ENCODE results near the gene TMC3. TPM values are rescaled to one million over a fixed set of nuclear protein-coding genes. Genes with fewer than 3 reads are reported as not detected.
"Not testable (repeated sequence)": the region's sequence is repeated elsewhere in the genome, so short reads cannot be mapped to it uniquely, and the experiment has no call there.

Gene TMC3
- total RNA-seq: not detected in 2 replicates

DNA sequence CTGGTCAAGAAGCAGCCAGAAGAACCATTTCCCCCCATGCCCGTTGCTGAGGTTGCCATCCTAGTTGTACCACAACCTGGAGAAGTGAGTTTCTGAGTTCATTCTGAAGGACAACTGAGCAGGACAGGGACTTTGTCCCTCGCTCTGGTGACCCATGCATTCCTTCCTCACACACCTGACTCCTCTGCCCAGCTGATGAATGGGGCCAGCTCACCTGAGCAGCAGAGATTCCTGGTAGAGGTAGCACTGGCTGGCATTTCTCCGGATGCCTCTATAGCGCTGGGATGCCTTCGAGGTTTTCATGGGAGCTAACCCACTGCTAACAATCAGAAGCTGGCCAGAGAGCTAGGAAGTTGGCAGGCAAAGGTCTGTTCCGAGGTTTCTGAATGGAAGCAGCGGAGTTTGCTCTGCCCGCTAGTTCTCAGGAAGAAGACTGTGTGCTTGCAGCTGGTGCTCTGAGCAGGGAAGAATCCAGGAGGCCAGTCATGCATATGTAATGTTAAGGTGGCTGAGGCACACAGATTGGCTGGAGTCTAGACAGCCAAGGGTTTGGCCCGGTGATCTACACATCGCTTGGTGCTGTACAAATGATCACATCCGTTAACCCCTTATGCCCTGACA lies at the start of gene TMC3:
TSS of gene TMC3 (minus strand) at position 439 of the 621 bp plus-strand sequence. CDS start at position 303, 136 bp downstream.
- H3K9me3 Mint-ChIP-seq: no peaks in the 10 kb centered on the region

DNA sequence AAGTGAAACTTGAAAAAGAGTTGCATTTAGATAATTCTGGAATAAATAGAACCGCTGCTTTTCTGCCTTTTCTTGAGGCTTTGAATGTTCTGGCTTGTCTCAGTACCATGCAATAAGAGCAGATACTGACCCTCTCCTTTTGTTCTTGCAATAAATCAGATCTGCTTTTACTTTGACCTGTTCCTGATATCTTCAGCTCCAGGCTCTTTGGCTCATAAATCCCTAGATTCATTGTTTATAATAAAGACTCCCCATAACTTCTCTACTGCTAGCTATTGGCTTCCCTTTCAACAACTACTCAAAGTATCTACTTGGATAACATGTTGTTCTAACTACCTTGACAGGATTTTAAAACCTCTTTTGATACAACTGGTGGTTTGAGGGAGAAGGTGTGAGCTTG lies 47.4 kb upstream of the TMC3 start:
- Mint-ChIP-seq H3K27me3 (ENCODE audit: low read depth) (peaks cover 3% of the 10 kb centered on the region), H3K27ac (no peak overlapping the region), H3K9me3 (no peaks in the 10 kb centered on the region), H3K36me3 (ENCODE audit: low read depth) (no peaks in the 10 kb centered on the region), H3K4me3 (ENCODE audit: low read depth) (no peak overlapping the region), H3K4me1 (ENCODE audit: low read depth) (no peaks in the 10 kb centered on the region)
- intact Hi-C loops (cut with micrococcal nuclease): no loop called here
- DNase-seq (ENCODE audit: low spot score): no peak

More for the DNA sequence above, at the start of gene TMC3:
- peaks cover 11% of the 10 kb centered on the region for H3K27me3 Mint-ChIP-seq (ENCODE audit: low read depth)
- H3K36me3 Mint-ChIP-seq (ENCODE audit: low read depth): no peaks in the 10 kb centered on the region
- H3K4me1 Mint-ChIP-seq (ENCODE audit: low read depth): no peaks in the 10 kb centered on the region
- intact Hi-C loops (cut with micrococcal nuclease): no loop called here
- no peak within 1 kb of the TSS for H3K4me3 Mint-ChIP-seq (ENCODE audit: low read depth)
- DNase-seq (ENCODE audit: low spot score): no peak
- H3K27ac Mint-ChIP-seq: no peak within 1 kb of the TSS

DNA sequence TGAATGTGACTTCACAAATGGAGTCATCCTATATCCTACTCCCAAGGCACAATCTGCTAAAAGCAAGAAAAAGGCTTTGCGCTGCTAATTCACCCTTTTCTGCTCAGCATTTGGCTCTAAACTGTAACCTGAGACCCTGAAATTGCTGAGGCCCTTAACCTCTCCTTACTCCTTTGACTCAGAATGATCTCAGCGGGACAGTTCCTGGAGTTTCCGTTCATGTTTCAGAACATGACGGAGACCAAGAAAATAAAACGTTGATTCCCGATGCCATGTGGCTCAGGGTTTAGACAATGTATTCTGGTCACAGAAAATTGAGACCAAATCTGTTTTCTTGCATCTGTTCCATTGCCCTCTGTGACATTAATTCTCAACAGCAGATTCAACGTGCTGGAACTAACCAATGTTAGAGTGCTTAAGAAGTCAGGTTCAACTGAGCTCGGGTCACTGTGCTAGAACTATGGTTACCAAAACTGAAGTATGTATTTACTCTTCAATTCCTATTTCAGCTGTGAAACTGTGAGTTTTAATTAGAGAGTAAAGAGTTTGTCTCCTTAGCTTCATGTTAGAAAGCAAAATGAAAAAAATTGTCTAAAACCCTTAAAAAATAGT lies 45.4 kb upstream of the TMC3 start:
- Mint-ChIP-seq H3K36me3 (ENCODE audit: low read depth) (no peaks in the 10 kb centered on the region), H3K4me1 (ENCODE audit: low read depth) (peaks cover 5% of the 10 kb centered on the region), H3K4me3 (ENCODE audit: low read depth) (no peak overlapping the region), H3K9me3 (no peaks in the 10 kb centered on the region), H3K27ac (no peak overlapping the region), H3K27me3 (ENCODE audit: low read depth) (peaks cover 4% of the 10 kb centered on the region)
- DNase-seq (ENCODE audit: low spot score): no peak
- intact Hi-C loops (cut with micrococcal nuclease): loop anchor here (10.0 kb wide), 1 partner anchor 625 kb away; the partner anchor contains the start of gene MEX3B

DNA sequence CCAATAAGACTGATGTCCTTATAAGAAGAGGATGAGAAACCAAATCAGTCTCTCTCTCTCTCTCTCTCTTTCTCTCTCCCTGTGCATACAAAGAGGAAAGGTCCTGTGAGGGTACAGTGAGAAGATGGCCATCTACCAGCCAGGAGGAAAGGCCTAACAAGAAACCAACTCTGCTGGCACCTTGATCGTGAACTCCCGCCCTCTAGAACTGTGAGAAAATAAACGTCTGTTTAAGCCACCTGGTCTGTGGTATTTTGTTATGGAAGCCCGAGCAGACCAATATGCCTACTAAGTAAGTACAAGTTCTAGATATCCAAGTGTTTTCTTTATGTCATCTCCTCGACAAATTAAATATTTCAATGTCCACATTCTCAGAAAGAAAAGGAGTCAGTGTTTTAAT lies 44.9 kb upstream of the TMC3 start:
- intact Hi-C loops (cut with micrococcal nuclease): loop anchor here (10.0 kb wide), 1 partner anchor 626 kb away; the partner anchor contains the start of gene MEX3B
- no peak overlapping the region for H3K4me3 Mint-ChIP-seq (ENCODE audit: low read depth)
- DNase-seq (ENCODE audit: low spot score): no peak
- H3K27me3 Mint-ChIP-seq (ENCODE audit: low read depth): peaks cover 4% of the 10 kb centered on the region
- no peak overlapping the region for H3K27ac Mint-ChIP-seq
- peaks cover 8% of the 10 kb centered on the region for H3K4me1 Mint-ChIP-seq (ENCODE audit: low read depth)
- no peaks in the 10 kb centered on the region for H3K9me3 Mint-ChIP-seq
- no peaks in the 10 kb centered on the region for H3K36me3 Mint-ChIP-seq (ENCODE audit: low read depth)

DNA sequence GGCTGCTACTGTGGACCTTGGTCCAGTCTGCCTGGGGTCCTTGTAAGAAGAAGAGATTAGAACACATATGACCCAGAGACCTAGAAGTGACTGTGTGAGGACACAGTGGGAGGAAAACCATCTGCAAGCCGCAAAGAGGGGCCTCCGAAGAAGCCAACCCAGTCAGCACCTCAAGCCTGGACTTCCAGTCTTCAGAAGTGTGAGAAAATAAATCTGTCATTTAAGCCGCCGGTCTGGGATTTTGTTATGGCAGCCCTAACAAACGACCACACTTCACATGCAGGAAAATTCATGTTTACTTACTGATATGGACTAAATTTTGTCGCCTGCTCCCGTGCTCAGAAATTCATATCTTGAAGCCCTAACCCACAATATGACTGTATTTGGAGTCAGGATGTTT lies 44.4 kb upstream of the TMC3 start:
- H3K4me1 Mint-ChIP-seq (ENCODE audit: low read depth): peaks cover 8% of the 10 kb centered on the region
- peaks cover 4% of the 10 kb centered on the region for H3K27me3 Mint-ChIP-seq (ENCODE audit: low read depth)
- no peak for DNase-seq (ENCODE audit: low spot score)
- no peak overlapping the region for H3K4me3 Mint-ChIP-seq (ENCODE audit: low read depth)
- H3K36me3 Mint-ChIP-seq (ENCODE audit: low read depth): no peaks in the 10 kb centered on the region
- no peak overlapping the region for H3K27ac Mint-ChIP-seq
- intact Hi-C loops (cut with micrococcal nuclease): loop anchor here (10.0 kb wide), 1 partner anchor 626 kb away; the partner anchor contains the start of gene MEX3B
- H3K9me3 Mint-ChIP-seq: no peaks in the 10 kb centered on the region

DNA sequence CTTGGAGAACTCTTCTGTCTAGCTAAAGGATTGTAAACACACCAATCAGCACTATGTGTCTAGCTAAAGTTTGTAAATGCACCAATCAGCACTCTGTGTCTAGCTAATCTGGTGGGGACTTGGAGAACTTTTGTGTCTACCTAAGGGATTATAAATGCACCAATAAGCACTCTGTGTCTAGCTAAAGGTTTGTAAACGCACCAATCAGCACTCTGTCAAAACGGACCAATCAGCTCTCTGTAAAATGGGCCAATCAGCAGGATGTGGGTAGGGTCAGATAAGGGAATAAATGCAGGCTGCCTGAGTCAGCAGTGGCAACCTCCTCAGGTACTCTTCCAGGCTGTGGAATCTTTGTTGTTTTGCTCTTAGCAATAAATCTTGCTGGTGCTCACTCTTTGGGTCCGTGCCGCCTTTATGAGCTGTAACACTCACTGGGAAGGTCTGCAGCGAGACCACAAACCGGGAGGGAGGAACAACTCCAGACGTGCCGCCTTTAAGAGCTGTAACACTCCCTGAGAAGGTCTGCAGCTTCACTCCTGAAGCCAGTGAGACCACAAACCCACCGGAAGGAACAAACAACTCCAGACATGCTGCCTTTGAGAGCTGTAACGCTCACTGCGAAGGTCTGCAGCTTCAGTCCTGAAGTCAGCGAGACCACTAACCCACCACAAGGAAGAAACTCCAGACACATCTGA lies 40.4 kb upstream of the TMC3 start:
- peaks cover 16% of the 10 kb centered on the region for H3K27me3 Mint-ChIP-seq (ENCODE audit: low read depth)
- H3K36me3 Mint-ChIP-seq (ENCODE audit: low read depth); DNase-seq (ENCODE audit: low spot score); H3K27ac Mint-ChIP-seq; H3K9me3 Mint-ChIP-seq; H3K4me3 Mint-ChIP-seq (ENCODE audit: low read depth): not testable (repeated sequence)
- H3K4me1 Mint-ChIP-seq (ENCODE audit: low read depth): peaks cover 12% of the 10 kb centered on the region
- intact Hi-C loops (cut with micrococcal nuclease): loop anchor here (10.0 kb wide), 1 partner anchor 630 kb away; the partner anchor contains the start of gene MEX3B

DNA sequence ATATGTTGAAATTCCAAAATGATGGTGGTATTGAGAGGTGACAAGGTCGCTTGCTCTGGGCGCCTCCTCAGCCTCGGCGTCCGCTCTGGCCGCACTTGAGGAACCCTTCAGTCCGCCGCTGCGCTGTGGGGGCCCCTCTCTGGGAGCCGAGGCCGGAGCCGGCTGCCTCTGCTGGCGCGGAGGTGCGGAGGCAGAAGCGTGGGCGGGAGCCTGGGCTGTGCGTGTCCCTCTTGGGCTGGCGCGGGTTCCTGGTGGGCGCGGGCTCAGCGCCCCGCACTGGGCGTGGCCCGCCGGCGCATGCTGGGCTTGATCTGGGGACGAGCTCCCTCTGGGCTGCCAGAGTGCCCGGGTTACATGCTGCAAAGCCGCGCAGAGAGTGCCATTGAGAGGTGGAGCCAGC lies 39.8 kb upstream of the TMC3 start:
- intact Hi-C loops (cut with micrococcal nuclease): loop anchor here (10.0 kb wide), 1 partner anchor 631 kb away; the partner anchor contains the start of gene MEX3B
- DNase-seq (ENCODE audit: low spot score): no peak
- no peak overlapping the region for H3K4me3 Mint-ChIP-seq (ENCODE audit: low read depth)
- H3K27ac Mint-ChIP-seq: no peak overlapping the region
- peaks cover 16% of the 10 kb centered on the region for H3K27me3 Mint-ChIP-seq (ENCODE audit: low read depth)
- H3K9me3 Mint-ChIP-seq: no peaks in the 10 kb centered on the region
- no peaks in the 10 kb centered on the region for H3K36me3 Mint-ChIP-seq (ENCODE audit: low read depth)
- peaks cover 12% of the 10 kb centered on the region for H3K4me1 Mint-ChIP-seq (ENCODE audit: low read depth)

DNA sequence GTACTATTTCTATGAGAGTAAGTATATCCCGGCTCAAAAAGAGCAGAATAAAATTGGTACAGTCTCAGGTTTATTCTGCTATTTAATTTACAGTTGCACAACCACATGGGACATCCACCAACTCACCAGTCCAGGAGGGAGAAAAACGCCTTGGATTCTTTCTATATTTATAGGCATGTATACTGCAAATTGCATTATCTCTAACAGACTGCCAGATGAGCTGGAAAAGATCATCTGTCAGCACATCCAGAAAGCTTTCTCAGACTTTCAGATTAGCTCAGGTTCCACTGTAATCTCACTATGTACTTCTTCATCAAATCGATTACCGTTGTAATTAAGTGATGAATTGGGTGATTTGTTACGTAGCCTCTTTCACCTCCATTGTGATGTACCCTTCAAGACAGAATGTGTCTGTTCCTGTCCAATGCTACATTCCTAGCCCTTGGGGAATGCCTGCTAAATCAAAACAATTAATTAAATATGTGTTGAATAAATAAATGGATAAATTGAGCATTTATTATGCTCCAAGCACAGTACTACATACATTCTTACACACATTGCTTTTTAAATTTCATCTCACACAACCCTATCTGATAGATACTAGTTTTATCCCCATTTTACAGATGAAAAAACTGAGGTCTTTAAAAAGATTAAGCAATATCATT lies 38.1 kb upstream of the TMC3 start:
- DNase-seq (ENCODE audit: low spot score): no peak
- Mint-ChIP-seq H3K36me3 (ENCODE audit: low read depth) (no peaks in the 10 kb centered on the region), H3K4me1 (ENCODE audit: low read depth) (peaks cover 12% of the 10 kb centered on the region), H3K27me3 (ENCODE audit: low read depth) (peaks cover 19% of the 10 kb centered on the region), H3K9me3 (no peaks in the 10 kb centered on the region), H3K27ac (no peak overlapping the region), H3K4me3 (ENCODE audit: low read depth) (no peak overlapping the region)
- intact Hi-C loops (cut with micrococcal nuclease): loop anchor here (10.0 kb wide), 1 partner anchor 633 kb away; the partner anchor contains the start of gene MEX3B

DNA sequence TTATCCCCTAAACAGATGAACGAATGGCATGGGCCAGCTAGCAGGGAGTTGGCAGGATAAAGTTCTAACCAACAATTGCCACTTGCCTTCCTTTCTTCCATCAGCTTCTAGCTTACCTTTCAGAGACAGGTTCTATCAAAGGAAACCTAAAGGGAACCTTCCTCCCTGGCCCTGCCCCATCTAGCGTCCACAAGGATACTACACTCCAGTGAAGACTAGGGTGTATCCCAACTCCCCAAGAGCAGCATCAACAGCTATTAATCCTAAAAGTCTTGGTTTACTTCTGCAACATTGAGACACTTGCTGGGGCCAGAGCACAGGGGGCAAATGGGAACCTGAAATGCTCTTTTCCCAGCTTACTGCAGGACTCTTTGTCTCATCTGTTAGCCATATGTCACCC lies 37.0 kb upstream of the TMC3 start:
- Mint-ChIP-seq H3K9me3 (no peaks in the 10 kb centered on the region), H3K4me1 (ENCODE audit: low read depth) (peaks cover 12% of the 10 kb centered on the region), H3K27me3 (ENCODE audit: low read depth) (peaks cover 22% of the 10 kb centered on the region), H3K4me3 (ENCODE audit: low read depth) (no peak overlapping the region), H3K36me3 (ENCODE audit: low read depth) (no peaks in the 10 kb centered on the region), H3K27ac (no peak overlapping the region)
- DNase-seq (ENCODE audit: low spot score): no peak
- intact Hi-C loops (cut with micrococcal nuclease): loop anchor here (10.0 kb wide), 1 partner anchor 634 kb away; the partner anchor contains the start of gene MEX3B

DNA sequence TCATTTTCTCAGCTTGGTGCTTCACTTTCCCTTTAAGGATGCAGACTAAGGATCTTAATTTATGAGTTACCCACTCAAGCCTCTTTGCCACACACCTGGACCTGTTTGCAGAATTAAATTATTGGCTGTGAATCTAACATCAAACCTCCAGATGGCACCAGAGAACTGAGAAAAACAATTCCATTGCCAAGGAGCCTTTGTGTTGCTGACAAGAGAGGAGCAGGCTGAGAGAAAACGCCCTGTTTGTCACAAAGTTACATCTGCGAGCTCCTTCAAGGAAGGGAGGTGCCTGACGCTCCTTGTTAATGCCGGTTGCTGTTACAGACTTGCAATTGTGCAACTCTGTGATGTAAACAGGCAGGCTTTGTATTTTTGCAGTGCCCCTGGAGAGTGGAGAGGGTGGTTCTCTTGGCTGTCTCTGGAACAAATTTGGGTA lies 36.3 kb upstream of the TMC3 start:
- Mint-ChIP-seq H3K36me3 (ENCODE audit: low read depth) (no peaks in the 10 kb centered on the region), H3K4me1 (ENCODE audit: low read depth) (peaks cover 12% of the 10 kb centered on the region), H3K27ac (no peak overlapping the region), H3K27me3 (ENCODE audit: low read depth) (peaks cover 27% of the 10 kb centered on the region), H3K9me3 (no peaks in the 10 kb centered on the region), H3K4me3 (ENCODE audit: low read depth) (no peak overlapping the region)
- no peak for DNase-seq (ENCODE audit: low spot score)
- intact Hi-C loops (cut with micrococcal nuclease): loop anchor here (10.0 kb wide), 1 partner anchor 634 kb away; the partner anchor contains the start of gene MEX3B

DNA sequence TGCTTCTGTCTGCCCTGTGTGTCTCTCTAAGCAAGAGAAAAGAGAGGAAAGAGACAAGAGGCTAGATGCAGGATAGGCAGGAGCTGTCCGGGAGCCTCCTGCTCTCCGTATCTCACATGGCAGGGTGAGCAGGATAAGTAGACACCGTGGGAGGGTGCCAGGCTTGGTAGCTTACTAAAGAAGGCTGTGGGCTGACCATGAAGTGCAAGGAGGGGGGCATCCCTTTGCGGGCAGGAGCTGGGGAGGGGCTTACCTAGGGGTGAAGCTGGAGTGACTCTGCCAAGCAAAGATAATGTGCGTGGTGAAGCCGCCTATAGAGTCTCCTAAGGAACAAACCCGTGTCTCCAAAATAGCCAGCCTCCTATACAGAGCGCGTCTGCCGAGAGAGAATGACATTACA lies 33.7 kb upstream of the TMC3 start:
- intact Hi-C loops (cut with micrococcal nuclease): no loop called here
- Mint-ChIP-seq H3K36me3 (ENCODE audit: low read depth) (no peaks in the 10 kb centered on the region), H3K27me3 (ENCODE audit: low read depth) (peaks cover 28% of the 10 kb centered on the region), H3K4me1 (ENCODE audit: low read depth) (peaks cover 4% of the 10 kb centered on the region), H3K9me3 (no peaks in the 10 kb centered on the region), H3K4me3 (ENCODE audit: low read depth) (no peak overlapping the region), H3K27ac (no peak overlapping the region)
- DNase-seq (ENCODE audit: low spot score): no peak

DNA sequence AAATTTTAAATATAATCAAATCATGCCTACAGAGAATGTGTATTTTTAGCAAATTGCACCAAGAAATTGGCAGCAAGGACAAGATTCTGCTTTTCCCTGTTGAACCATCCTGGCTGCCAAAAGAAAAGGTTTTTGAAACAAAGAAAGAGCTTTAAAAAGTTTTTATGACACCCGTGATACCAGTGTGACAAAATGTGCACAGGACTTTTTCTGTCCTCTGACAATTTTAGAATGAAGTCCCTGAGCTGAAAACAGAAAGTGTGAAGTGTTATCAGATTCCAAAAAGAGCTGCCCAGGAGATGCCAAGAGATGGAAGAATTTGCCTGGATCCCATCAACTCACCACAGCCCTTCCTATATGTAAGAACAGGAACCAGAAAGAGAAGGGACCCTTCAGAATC lies 33.2 kb upstream of the TMC3 start:
- H3K9me3 Mint-ChIP-seq: no peaks in the 10 kb centered on the region
- H3K27ac Mint-ChIP-seq: no peak overlapping the region
- no peak for DNase-seq (ENCODE audit: low spot score)
- H3K4me1 Mint-ChIP-seq (ENCODE audit: low read depth): peaks cover 4% of the 10 kb centered on the region
- no peak overlapping the region for H3K4me3 Mint-ChIP-seq (ENCODE audit: low read depth)
- peaks cover 28% of the 10 kb centered on the region for H3K27me3 Mint-ChIP-seq (ENCODE audit: low read depth)
- no peaks in the 10 kb centered on the region for H3K36me3 Mint-ChIP-seq (ENCODE audit: low read depth)
- intact Hi-C loops (cut with micrococcal nuclease): no loop called here

All from activated T-helper 2 cell treated with anti-CD3 and anti-CD28 coated beads, Interferon-gamma antibody, Interleukin-2, Interleukin-4, amounts not matched to agents 10 μg/mL and 5 μg/mL and 100 μg/mL, durations not matched to agents 14 hours and 24 hours and 36 hours (primary cell).